GF-D8 (cell line): ENCODE data around the gene PRKG1.
"Not testable (repeated sequence)": the region's sequence is repeated elsewhere in the genome, so short reads cannot be mapped to it uniquely, and the experiment has no call there.

Experiments used
- DNase-seq: peaks from one replicate; lab custom pipeline; 2025; lab: John Stamatoyannopoulos, UW

Gene PRKG1

DNA sequence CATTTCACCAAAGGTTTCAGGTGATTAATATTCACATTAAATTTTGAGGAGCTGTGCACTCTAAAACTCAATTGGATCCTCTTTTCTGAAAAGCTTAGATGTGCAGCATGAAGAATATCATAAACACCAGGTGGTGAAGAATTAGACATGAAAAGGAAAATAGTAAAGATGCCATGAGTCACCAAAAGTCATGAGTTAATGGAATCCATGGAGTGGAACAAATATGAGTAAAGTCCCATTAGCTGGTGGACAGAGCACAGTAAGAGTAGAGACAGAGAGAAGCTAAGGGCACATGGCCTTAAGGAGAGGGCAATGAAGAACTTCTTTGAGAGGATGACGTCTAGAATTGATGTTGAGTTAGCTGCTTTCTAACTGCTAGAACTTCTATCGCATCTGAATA is 353.5 kb downstream of the PRKG1 start:
- no peak for DNase-seq

GRCh38 chr10:51430506-51430905 is 356.2 kb downstream of the PRKG1 start:
- DNase-seq, result no peak

GRCh38 chr10:51433949-51434475 is 359.7 kb downstream of the PRKG1 start:
- no peak for DNase-seq

DNA sequence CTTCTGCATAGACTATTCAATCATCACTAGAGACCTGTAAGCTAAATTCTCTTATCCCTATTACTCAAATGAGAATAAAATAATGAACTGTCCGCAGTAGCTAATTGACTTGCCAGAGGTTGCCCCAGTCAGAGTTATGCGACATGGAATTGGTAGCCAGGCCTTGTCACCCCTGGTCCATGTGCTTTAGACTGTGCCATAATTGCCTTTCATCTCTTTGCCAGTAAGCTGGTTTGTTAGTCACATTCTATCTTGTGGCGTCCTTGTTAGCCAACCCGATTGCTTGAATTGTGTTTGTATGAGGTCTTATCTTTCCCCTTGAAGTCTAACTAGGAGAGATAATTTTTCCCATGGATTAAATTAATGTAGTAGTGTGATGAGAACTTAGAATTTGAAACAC is 362.5 kb downstream of the PRKG1 start:
- DNase-seq, result no peak

GRCh38 chr10:51439645-51440044 is 365.4 kb downstream of the PRKG1 start:
- no peak for DNase-seq

GRCh38 chr10:51445588-51445987 is 371.3 kb downstream of the PRKG1 start:
- no peak for DNase-seq

- DNase-seq, result no peak
These were observed 372.8 kb downstream of the PRKG1 start for GRCh38 chr10:51447119-51447518.

GRCh38 chr10:51455762-51456161 is 381.5 kb downstream of the PRKG1 start:
- DNase-seq, result not testable (repeated sequence)

DNA sequence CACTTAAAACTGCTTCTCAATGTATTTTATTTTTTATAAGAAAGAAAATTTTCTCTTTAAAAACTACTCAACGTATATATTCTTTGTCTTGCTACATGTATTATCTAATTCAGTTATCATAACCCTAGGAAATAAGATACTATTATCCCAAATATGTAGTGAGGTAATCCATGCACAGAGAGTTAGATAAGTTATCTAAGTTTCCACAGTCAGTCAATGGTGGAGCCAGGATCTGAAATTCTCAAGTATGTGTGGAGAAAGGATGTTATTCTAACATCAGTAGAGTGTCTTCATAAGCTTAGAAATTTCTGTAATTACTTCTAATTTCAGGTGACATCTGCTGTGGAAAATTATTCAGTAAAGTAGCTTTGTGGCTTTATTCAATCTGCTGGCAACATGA is 385.2 kb downstream of the PRKG1 start:
- no peak for DNase-seq

GRCh38 chr10:51462076-51462779 is 387.9 kb downstream of the PRKG1 start:
- no peak for DNase-seq

DNA sequence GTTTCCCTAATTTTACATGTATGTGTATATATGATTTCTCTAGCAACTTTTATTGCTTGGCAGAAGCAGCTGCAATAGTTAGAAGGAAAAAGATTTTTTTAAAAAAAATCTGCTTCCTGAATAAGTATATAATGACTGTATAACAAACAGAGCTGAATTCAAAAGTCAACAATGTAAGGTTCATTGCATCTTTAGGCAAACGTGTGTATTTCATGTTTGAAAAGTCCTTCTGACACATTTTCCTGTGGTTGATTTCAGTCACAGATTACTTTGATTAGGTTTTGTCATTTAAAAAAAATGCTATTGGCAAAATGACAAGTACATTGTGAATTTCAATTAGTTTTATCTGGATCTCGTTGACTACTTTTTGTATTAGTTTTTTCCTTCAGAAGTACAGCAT is 394.1 kb downstream of the PRKG1 start:
- no peak for DNase-seq

DNA sequence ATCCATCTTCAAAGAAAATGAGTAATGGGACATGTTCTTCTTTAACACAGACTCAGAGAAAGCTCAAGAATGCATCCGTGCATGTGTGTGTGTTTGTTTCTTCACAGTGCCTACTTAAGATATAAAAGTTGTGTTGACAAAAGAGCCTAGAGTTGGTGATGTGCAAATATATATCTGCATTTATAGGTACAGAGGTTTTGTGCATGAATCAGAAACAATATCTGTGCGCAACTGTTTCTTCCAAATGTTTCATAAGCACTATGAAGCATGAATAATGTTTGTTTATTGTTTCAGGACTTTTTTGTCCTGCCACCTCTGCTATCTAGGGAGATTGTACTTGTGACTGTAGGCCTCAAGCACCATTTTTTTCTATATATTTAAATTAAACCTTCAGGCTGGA is 395.4 kb downstream of the PRKG1 start:
- DNase-seq, result no peak

- DNase-seq, result no peak
These were observed 397.0 kb downstream of the PRKG1 start for GRCh38 chr10:51471271-51471670.

DNA sequence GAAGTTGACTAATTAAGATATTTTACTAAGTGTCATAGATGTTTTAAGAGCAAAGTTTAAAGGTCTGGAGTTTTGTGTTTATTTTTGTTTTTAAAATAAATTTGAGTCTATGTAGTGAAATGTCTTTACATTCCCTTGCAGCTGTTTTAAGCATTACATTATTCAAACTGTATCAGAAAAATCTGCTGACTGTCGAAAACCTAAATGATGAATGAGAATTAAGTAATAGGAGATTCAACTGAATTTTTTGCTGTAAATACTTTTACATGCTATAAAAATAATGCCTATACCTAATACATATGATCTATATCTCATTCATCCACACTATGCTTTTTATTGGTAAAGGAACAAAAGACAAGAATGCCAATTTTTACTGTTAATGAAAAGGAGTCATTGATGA is 397.9 kb downstream of the PRKG1 start:
- no peak for DNase-seq

DNA sequence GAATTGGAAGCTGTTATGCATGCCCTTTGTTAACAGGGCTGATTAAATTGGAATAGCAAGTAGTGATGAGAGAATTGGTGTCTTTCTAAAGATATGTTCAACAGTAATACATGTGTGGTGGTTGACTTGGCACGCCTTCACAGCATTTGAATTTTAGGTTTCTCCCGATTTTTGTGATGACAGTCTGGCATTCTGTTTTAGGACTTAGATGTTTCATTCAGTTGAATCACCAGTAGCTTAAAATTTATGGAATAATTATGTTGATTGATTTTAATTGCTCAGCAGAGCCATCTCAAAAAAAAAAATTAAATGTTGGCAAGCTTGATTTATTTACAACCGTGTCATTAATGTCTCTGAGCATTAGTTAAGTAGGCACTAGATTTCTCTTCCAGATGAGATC is 405.4 kb downstream of the PRKG1 start:
- DNase-seq, result no peak

DNA sequence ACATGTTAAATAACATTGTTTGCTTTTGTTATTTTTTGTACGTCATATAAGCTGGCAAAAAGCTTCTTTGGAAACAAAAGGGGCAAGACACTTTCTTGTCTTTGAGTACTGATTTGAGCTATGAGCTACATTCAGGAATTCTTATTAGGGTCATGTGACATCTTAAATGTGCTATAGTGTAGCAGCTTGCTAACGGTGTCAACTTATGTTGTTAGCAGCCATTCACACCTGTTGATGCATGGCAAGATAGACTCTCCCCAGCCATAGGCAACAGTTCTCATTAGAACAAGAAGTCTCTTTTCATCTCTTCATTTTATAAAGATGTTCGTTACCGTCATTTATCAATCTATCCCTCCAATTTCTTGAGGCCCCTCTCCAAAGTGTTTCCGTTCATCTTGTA is 411.4 kb downstream of the PRKG1 start:
- DNase-seq, result no peak

DNA sequence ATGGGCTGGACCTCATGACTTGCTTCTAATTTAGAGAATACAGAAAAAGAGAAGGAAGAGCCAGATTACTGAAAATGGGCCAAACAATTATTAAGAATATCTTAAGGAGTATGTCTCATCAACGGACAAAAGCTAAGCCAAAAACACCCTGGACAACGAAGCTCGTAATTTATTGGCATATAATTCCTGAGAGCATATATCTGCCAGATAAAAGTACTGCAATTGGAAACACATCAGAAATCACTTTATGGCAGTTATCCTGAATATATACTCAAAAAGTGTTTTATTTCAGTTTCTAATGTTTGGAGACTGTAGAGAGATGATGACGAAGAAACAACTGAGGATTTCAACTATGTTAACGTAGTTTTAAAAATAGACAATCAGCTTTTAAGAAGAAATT is 413.3 kb downstream of the PRKG1 start:
- DNase-seq, result no peak

- DNase-seq, result no peak
These were observed 414.6 kb downstream of the PRKG1 start for GRCh38 chr10:51488766-51489408.

- DNase-seq, result no peak
These were observed 424.1 kb downstream of the PRKG1 start for GRCh38 chr10:51498424-51498823.

DNA sequence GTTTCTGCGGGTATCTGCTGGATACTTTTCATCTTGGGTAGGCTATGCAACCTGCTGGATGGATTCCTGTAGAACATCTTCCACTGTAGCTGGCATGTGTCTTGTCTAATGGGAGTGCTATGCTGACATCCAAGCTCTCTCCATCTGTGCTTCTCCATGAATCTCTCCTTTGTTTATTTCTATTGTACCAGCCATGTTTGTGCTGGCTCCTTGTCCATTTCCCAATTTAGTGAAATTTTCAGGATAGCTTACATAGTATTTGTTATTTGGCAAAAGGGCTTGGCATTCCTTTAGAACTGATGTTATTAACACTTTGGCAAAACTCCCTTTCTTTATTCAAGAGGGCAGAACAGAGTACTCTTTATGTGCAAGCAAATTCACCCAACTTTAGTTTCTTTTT is 427.1 kb downstream of the PRKG1 start:
- no peak for DNase-seq

DNA sequence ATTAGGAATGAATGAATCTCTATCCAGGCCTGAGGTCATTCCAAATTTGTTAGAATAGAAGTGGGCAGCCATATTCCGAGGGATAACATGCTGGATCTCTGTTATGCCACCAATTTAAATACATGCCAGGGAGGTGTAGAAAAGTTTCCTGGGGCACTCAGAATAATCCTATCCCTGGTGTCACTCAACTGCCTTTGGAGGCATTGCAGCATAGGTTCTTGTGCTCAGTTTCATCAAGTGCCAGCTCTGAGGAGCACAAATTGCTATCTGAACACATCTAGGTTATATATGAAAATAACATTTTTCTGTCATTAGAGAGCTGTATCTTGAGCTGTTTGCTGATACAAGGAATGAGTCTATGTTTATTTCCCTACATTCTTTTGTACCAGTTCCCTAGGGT is 427.8 kb downstream of the PRKG1 start:
- DNase-seq, result no peak

GRCh38 chr10:51503378-51503777 is 429.1 kb downstream of the PRKG1 start:
- no peak for DNase-seq

GRCh38 chr10:51507476-51507875 is 433.2 kb downstream of the PRKG1 start:
- DNase-seq, result no peak

- DNase-seq, result no peak
These were observed 433.9 kb downstream of the PRKG1 start for GRCh38 chr10:51508156-51508555.
